HL-60 (cell line): ENCODE data around the gene SLC35B4.

Experiments
- DNase-seq, 2 experiments: peaks; one replicate each; pipeline ENCODE4 v3.0.0-alpha.2; 2010 to 2020; ENCODE audit warnings: low read depth in 1 of 2, low spot score in 1 of 2
- H3K27ac ChIP-seq: fragments of 250-450 bp; sonication (Bioruptor Pico); replicated peaks from 2 replicates; pipeline ENCODE4 v1.5.1; 2020; ENCODE audit warnings: mild to moderate bottlenecking, moderate library complexity
- H3K27me3 ChIP-seq: fragments of 250-450 bp; sonication (Bioruptor Pico); 2 replicates; pipeline ENCODE4 v1.5.1; 2021; ENCODE audit warnings: mild to moderate bottlenecking, moderate library complexity; ENCODE audit not compliant: insufficient read depth, poor library complexity, severe bottlenecking
- H3K4me3 ChIP-seq: replicated peaks from 2 replicates; pipeline ENCODE4 v1.5.1; 2011; ENCODE audit warnings: mild to moderate bottlenecking, control low read depth, low read length; ENCODE audit not compliant: insufficient read depth
- GABPA ChIP-seq: IDR thresholded peaks from 2 replicates; pipeline ENCODE4 v1.6.1; 2012; ENCODE audit warnings: low read depth
- POLR2AphosphoS5 ChIP-seq: IDR thresholded peaks from 2 replicates; pipeline ENCODE4 v1.6.1; 2012; ENCODE audit warnings: low read depth
- REST ChIP-seq: IDR thresholded peaks from 2 replicates; pipeline ENCODE4 v1.6.1; 2012; ENCODE audit warnings: low read depth; ENCODE audit not compliant: insufficient replicate concordance
- SPI1 ChIP-seq: IDR thresholded peaks from 2 replicates; pipeline ENCODE4 v1.6.1; 2012; ENCODE audit warnings: low read depth, mild to moderate bottlenecking, borderline replicate concordance
- TF ChIP-seq, protein P1 (sequence below): IDR thresholded peaks from one replicate; pipeline ENCODE4 v1.5.1; 2011; ENCODE audit warnings: low read length, control low read depth, inconsistent platforms; ENCODE audit not compliant: insufficient read depth

SLC35B4 gene

DNA sequence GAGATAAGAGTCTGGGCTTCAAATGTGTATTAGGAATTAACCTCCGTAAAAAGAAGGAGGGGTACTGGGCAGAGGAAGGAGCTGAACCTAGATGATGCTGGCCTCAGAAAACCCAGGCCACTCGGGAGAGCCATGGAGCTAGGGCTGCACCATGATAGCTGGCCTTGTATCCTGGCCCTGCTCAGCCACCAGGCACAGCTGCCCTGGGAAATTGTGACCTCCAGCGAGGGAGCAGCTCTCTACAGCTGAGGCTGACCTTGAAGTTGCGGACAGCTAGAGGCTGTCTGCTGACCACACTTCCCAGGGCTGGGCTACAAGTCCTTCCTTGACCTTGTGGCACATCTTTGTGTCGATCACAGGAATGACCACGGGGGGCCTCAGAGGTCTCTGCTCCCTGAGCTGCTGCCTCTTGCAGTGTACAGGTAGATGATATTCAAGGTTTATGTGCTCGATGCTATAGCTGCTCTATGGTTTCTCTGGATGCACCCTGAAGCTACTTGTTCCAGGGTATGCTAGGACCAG is 38.3 kb upstream of the SLC35B4 start:
- no peak overlapping the region for H3K27ac ChIP-seq
- H3K4me3 ChIP-seq, result no peak overlapping the region
- H3K27me3 ChIP-seq, result no peaks in the 10 kb centered on the region
- TF ChIP-seq, protein P1, sequence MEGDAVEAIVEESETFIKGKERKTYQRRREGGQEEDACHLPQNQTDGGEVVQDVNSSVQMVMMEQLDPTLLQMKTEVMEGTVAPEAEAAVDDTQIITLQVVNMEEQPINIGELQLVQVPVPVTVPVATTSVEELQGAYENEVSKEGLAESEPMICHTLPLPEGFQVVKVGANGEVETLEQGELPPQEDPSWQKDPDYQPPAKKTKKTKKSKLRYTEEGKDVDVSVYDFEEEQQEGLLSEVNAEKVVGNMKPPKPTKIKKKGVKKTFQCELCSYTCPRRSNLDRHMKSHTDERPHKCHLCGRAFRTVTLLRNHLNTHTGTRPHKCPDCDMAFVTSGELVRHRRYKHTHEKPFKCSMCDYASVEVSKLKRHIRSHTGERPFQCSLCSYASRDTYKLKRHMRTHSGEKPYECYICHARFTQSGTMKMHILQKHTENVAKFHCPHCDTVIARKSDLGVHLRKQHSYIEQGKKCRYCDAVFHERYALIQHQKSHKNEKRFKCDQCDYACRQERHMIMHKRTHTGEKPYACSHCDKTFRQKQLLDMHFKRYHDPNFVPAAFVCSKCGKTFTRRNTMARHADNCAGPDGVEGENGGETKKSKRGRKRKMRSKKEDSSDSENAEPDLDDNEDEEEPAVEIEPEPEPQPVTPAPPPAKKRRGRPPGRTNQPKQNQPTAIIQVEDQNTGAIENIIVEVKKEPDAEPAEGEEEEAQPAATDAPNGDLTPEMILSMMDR, result no peak
- no peak for TF ChIP-seq REST
- no peak for TF ChIP-seq POLR2AphosphoS5
- no peak for TF ChIP-seq SPI1
- no peak for TF ChIP-seq GABPA
- no peak for DNase-seq

DNA sequence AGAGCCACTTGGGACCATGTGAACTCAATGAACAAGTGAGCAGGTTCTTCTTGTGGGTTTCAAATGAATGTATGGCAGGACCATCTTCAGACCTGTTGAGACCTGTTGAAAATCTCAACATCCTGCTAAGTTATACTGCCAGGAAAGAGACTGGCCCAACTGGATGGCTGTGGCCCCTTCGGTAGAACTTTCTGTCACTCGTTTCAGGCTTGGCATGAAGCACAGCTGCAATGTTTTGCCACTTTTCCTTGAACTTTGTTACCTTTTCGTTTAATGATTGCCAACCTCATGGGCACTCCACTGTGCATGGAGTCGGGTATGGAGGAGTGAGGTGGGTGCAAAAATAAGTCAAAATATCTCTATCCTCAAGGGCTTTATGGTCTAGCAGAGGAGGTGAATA is 36.7 kb upstream of the SLC35B4 start:
- Histone ChIP-seq H3K4me3 (no peak overlapping the region), H3K27me3 (no peaks in the 10 kb centered on the region), H3K27ac (no peak overlapping the region)
- TF ChIP-seq, protein P1, result no peak
- TF ChIP-seq GABPA (no peak), REST (no peak), POLR2AphosphoS5 (no peak), SPI1 (no peak)
- DNase-seq, result no peak

DNA sequence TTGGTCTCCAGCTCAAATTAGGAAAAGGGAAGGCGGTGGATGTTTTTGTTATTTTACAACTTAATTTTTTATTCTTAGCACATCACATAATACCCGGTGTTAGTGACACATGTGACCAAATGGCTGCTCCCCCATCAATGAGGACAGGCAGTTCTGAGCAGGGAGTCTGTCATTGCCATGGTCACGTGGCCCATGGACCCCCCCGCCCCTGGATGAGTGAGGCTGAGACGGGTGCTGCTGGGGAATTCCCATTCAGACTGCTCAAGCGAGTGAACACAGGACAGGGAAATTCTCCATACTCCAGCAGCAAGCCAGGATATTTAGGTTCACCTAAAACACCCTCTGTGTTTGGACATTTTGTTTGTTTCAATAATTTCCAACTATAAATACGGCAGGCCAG is 34.7 kb upstream of the SLC35B4 start:
- no peak overlapping the region for H3K27ac ChIP-seq

More for the DNA sequence above, 34.7 kb upstream of the SLC35B4 start:
- no peak for DNase-seq
- Histone ChIP-seq H3K27me3 (no peaks in the 10 kb centered on the region), H3K4me3 (no peak overlapping the region)
- TF ChIP-seq GABPA, result no peak
- no peak for TF ChIP-seq REST
- TF ChIP-seq, protein P1, result no peak
- no peak for TF ChIP-seq SPI1
- no peak for TF ChIP-seq POLR2AphosphoS5
